Measurements from ENCODE around the gene MMRN2. TPM values are rescaled to one million over a fixed set of nuclear protein-coding genes. Genes with fewer than 3 reads are reported as not detected.

MMRN2 gene
- total RNA-seq, 1 experiment from 2014 or later, result 13.4 TPM

DNA sequence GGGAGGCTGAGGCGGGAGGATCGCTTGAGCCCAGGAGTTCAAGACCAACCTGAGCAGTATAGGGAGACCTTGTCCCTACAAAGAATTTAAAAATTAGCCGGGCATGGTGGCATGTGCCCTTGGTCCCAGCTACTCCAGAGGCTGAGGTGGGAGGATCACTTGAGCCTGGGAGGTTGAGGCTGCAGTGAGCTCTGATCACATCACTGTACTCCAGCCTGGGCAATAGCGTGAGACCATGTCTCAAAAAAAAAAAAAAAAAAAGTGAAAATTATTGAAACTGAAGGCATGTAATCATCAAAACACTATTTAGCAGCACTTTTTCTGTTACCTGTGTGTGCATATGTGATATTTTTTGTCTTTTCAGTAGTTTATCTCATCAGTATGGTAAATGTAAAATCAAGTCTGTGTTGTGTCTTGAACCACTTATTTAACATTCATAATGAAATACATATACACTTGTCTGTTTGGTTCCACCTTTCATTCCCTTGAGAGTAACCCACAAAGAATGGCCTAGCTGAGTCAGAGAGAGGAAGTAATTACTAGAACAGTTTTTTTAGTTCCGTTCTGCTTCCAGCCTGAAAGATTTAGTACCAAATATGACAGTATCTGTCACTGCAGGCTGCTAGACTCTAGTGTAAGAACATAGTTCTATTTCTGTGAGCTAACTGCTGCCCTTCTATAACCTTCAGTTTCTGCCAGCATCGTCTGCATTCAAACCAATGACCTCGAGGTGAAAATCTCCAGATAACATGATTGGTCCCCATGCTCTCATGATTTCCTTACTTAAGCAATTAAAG lies 68.6 kb downstream of the MMRN2 start:
- TF ChIP-seq, protein P1, sequence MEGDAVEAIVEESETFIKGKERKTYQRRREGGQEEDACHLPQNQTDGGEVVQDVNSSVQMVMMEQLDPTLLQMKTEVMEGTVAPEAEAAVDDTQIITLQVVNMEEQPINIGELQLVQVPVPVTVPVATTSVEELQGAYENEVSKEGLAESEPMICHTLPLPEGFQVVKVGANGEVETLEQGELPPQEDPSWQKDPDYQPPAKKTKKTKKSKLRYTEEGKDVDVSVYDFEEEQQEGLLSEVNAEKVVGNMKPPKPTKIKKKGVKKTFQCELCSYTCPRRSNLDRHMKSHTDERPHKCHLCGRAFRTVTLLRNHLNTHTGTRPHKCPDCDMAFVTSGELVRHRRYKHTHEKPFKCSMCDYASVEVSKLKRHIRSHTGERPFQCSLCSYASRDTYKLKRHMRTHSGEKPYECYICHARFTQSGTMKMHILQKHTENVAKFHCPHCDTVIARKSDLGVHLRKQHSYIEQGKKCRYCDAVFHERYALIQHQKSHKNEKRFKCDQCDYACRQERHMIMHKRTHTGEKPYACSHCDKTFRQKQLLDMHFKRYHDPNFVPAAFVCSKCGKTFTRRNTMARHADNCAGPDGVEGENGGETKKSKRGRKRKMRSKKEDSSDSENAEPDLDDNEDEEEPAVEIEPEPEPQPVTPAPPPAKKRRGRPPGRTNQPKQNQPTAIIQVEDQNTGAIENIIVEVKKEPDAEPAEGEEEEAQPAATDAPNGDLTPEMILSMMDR (conservative IDR thresholded peaks at IDR 0.05), result no peak
- no peak for TF ChIP-seq EZH2 (IDR thresholded peaks at IDR 0.05; ENCODE audit: low read depth)
- H2AFZ ChIP-seq, result no peak overlapping the region
- intact Hi-C loops (cut with micrococcal nuclease; ENCODE audit: unreplicated experiment), result no loop called here
- no peaks in the 10 kb centered on the region for H3K4me1 ChIP-seq (replicated peaks; ENCODE audit: insufficient read depth)
- no peaks in the 10 kb centered on the region for H3K79me2 ChIP-seq (ENCODE audit: low read depth)
- no peaks in the 10 kb centered on the region for H3K9me3 ChIP-seq (ENCODE audit: insufficient read depth, low read depth)
- no peaks in the 10 kb centered on the region for H3K27me3 ChIP-seq (ENCODE audit: insufficient read depth, low read depth)
- H4K20me1 ChIP-seq (ENCODE audit: insufficient read depth), result no peaks in the 10 kb centered on the region
- no peak overlapping the region for H3K27ac ChIP-seq
- H3K4me3 ChIP-seq, result no peak overlapping the region
- H3K36me3 ChIP-seq (ENCODE audit: low read depth), result no peaks in the 10 kb centered on the region
- BruUV-seq (replicated peaks), result no TSS peak
- no peak for DNase-seq
- H3F3A ChIP-seq (ENCODE audit: insufficient read depth, low read depth), result no peaks in the 10 kb centered on the region
- H3K9me2 ChIP-seq (ENCODE audit: insufficient read depth), result no peaks in the 10 kb centered on the region
- H3K4me2 ChIP-seq, result no peak overlapping the region
- POLR2A ChIA-PET (ENCODE audit: unreplicated experiment), result no interaction called here
- CTCF ChIA-PET, result no interaction called here

Other genes starting within 250 kb of the MMRN2 start
- gene BMPR1A, start 201.0 kb downstream of the MMRN2 start, total RNA-seq (2021), result 20.9 and 24.3 TPM in 2 replicates
- gene SNCG, start 984 bp upstream of the MMRN2 start, total RNA-seq (2021), result 99.4 and 144 TPM in 2 replicates
- 51.0 and 72.8 TPM in 2 replicates for gene ADIRF, start 10.9 kb upstream of the MMRN2 start, total RNA-seq (2021)
- gene FAM25A, start 62.7 kb upstream of the MMRN2 start, total RNA-seq (2021), result 8.2 and 11.4 TPM in 2 replicates
- gene GLUD1, start 137.2 kb upstream of the MMRN2 start, total RNA-seq (2021), result 93.0 and 105 TPM in 2 replicates
- 11.3 and 15.9 TPM in 2 replicates for gene SHLD2, start 137.6 kb upstream of the MMRN2 start, total RNA-seq (2021)

Measured in PC-9 (cell line).